Measurements from ENCODE around the gene HGS. TPM values are rescaled to one million over a fixed set of nuclear protein-coding genes. Genes with fewer than 3 reads are reported as not detected.

Gene HGS
- total and polyA plus RNA-seq, 2 donors (not counting 3 experiments of a cell fraction or from before 2014, with no cell fraction given), result 166 to 191 TPM

DNA sequence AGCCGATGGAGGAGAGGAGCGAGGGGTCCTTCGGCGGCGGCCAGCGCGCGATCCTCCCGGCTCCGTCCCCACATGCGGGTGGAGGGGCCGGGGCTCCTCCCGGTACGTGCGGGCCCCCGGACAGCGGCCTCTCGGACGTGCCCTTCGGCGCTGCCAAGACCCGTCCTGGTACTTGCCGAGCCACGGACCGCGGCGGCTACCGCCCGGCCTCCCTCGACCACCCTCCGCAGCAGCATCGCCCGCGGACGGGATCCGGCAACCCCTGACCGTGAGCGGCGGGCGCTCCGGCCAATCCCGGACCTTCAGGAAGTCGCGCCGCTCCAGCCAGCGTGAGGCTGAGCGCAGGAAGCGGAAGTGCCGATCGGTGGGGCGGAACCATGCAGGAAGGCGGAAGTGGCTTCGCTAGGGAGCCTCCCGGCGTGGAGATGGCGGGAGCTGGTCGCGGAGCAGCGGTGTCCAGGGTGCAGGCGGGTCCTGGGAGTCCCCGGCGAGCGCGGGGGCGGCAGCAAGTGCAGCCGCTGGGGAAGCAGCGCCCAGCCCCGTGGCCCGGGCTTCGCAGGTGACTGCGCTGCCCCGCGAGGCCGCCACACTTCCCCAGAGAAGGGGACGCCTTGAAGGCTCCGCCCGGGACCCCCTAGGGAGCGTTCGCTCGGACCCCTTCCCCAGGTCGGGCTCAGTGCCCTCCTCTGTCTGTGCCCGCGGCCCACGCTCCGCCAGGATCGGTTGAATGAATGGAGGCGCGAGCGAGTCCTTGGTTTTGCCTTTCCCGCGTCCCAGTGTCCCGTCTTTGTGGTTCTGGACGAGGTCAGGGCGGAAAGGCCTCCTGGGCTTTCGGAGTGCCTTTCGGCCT lies 17.2 kb upstream of the HGS start, which contains the start of the genes CCDC137 and OXLD1:
Gene CCDC137 (plus strand): TSS at position 396 of the 850 bp plus-strand sequence. CDS start 30 bp downstream, at position 426.
Gene OXLD1 (minus strand): TSS at position 264 of the 850 bp plus-strand sequence. CDS start 28 bp downstream, at position 236.
- dilution Hi-C loops (cut with MboI; ENCODE audit: extremely low pct_ligation_motif_present, low sequenced_read_pairs), result no loop called here
- Histone ChIP-seq H3K4me1 (ENCODE audit: control insufficient read depth, extremely low read depth, insufficient read depth, low read length) (peaks cover 18% of the 10 kb centered on the region), H3K4me3 (replicated peaks in 1 of 3; ENCODE audit: insufficient read depth in 1 of 3, low read depth in 1 of 3, low read length in 3 of 3) (peak within 1 kb of the TSS; percentile 34 to 76 (median 64)), H3K27ac (ENCODE audit: insufficient read depth, low read depth, low read length) (peak within 1 kb of the TSS; percentile 36), H4K20me1 (replicated peaks; ENCODE audit: control insufficient read depth, extremely low read depth, insufficient read depth, low read length) (no peaks in the 10 kb centered on the region), H3K9me3 (replicated peaks; ENCODE audit: control insufficient read depth, insufficient read depth, low read length) (no peaks in the 10 kb centered on the region), H3K79me2 (ENCODE audit: control insufficient read depth, insufficient read depth, low read length) (peaks cover 21% of the 10 kb centered on the region), H3K27me3 (ENCODE audit: control insufficient read depth in 2 of 2, insufficient read depth in 2 of 2, low read length in 2 of 2) (no peaks in the 10 kb centered on the region), H3K9me1 (replicated peaks; ENCODE audit: control insufficient read depth, extremely low read depth, insufficient read depth, low read length) (no peaks in the 10 kb centered on the region), H3K9ac (replicated peaks; ENCODE audit: extremely low read depth, insufficient read depth, low read length) (peak within 1 kb of the TSS; percentile 69), H2AFZ (ENCODE audit: low read depth, low read length) (peak within 1 kb of the TSS; percentile 13), H3K36me3 (ENCODE audit: control insufficient read depth in 2 of 2, extremely low read depth in 1 of 2, insufficient read depth in 2 of 2, low read length in 2 of 2) (peaks cover 4 to 19% of the 10 kb centered on the region in 2 experiments), H3K4me2 (ENCODE audit: insufficient read depth, low read length) (peak within 1 kb of the TSS; percentile 72)
- TF ChIP-seq POLR2A (IDR thresholded peaks at IDR 0.05; ENCODE audit: low read depth, low read length), result peak; percentile 90
- TF ChIP-seq EZH2 (IDR thresholded peaks at IDR 0.05; ENCODE audit: borderline replicate concordance, low read depth, low read length, severe bottlenecking), result no peak
- TF ChIP-seq MYC (IDR thresholded peaks at IDR 0.05; ENCODE audit: low read depth, low read length), result peak; percentile 69
- TF ChIP-seq POLR2AphosphoS5 (IDR thresholded peaks at IDR 0.05; ENCODE audit: insufficient read depth, low read depth, low read length), result peak; percentile 97
- intact Hi-C loops (cut with micrococcal nuclease), result loop anchor here (1.0 to 2.0 kb wide), 2 partner anchors 18 to 30 kb away; partner anchors contain the start of genes HGS, NPLOC4 and TSPAN10
- CTCF ChIA-PET, result no interaction called here
- POLR2A ChIA-PET, result interaction anchor here (1.0 kb wide), 1 partner anchor 17 kb away, joined by 3 read pairs; the partner anchor contains the start of genes ARL16 and HGS
- DNase-seq (ENCODE audit: low read depth, low spot score), result peak; percentile 95
- no TSS peak for BruUV-seq (replicated peaks)
- FAIRE-seq, result peak; percentile 97

DNA sequence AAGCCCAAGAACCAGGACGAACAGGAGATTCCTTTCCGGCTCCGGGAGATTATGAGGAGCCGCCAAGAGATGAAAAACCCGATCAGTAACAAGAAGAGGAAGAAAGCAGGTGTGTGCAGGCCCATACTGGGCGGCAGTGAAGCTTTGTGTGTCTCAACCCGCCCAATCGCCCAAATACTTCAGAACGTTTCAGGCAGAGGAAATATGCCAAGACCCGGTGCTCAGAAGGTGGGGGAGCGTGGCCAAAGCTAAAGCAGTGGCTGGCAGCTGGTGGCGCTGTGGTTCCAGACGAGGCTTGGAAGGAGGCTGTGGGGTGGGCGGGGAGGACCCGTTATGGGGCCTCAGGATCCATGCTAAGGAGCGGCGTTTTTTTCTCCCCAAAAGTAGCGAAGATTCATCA lies 16.1 kb upstream of the HGS start:
- ChIA-PET CTCF (interaction anchor here (1.5 kb wide), 1 partner anchor 15 kb away, joined by 4 read pairs; no protein-coding TSS in a partner anchor), POLR2A (no interaction called here)
- Histone ChIP-seq H3K79me2 (ENCODE audit: control insufficient read depth, insufficient read depth, low read length) (peaks cover 21% of the 10 kb centered on the region), H3K9ac (replicated peaks; ENCODE audit: extremely low read depth, insufficient read depth, low read length) (no peak overlapping the region), H3K9me1 (replicated peaks; ENCODE audit: control insufficient read depth, extremely low read depth, insufficient read depth, low read length) (no peaks in the 10 kb centered on the region), H3K9me3 (replicated peaks; ENCODE audit: control insufficient read depth, insufficient read depth, low read length) (no peaks in the 10 kb centered on the region), H3K4me1 (ENCODE audit: control insufficient read depth, extremely low read depth, insufficient read depth, low read length) (peaks cover 18% of the 10 kb centered on the region), H3K27ac (ENCODE audit: insufficient read depth, low read depth, low read length) (no peak overlapping the region), H3K4me2 (ENCODE audit: insufficient read depth, low read length) (no peak overlapping the region), H3K4me3 (replicated peaks in 1 of 3; ENCODE audit: insufficient read depth in 1 of 3, low read depth in 1 of 3, low read length in 3 of 3) (no peak overlapping the region), H4K20me1 (replicated peaks; ENCODE audit: control insufficient read depth, extremely low read depth, insufficient read depth, low read length) (no peaks in the 10 kb centered on the region), H3K27me3 (ENCODE audit: control insufficient read depth in 2 of 2, insufficient read depth in 2 of 2, low read length in 2 of 2) (no peaks in the 10 kb centered on the region), H3K36me3 (ENCODE audit: control insufficient read depth in 2 of 2, extremely low read depth in 1 of 2, insufficient read depth in 2 of 2, low read length in 2 of 2) (peaks cover 4 to 31% of the 10 kb centered on the region in 2 experiments), H2AFZ (ENCODE audit: low read depth, low read length) (no peak overlapping the region)
- intact Hi-C loops (cut with micrococcal nuclease), result loop anchor here (2.0 kb wide), 1 partner anchor 31 kb away; the partner anchor contains the start of genes NPLOC4 and TSPAN10
- no peak for TF ChIP-seq EZH2 (IDR thresholded peaks at IDR 0.05; ENCODE audit: borderline replicate concordance, low read depth, low read length, severe bottlenecking)
- TF ChIP-seq FOS (IDR thresholded peaks at IDR 0.05; ENCODE audit: borderline replicate concordance, insufficient read depth, low read length), result no peak
- no peak for TF ChIP-seq MYC (IDR thresholded peaks at IDR 0.05; ENCODE audit: low read depth, low read length)
- no peak for TF ChIP-seq JUN (IDR thresholded peaks at IDR 0.05; ENCODE audit: borderline replicate concordance, insufficient read depth, insufficient read length, low read depth)
- TF ChIP-seq, protein P1, sequence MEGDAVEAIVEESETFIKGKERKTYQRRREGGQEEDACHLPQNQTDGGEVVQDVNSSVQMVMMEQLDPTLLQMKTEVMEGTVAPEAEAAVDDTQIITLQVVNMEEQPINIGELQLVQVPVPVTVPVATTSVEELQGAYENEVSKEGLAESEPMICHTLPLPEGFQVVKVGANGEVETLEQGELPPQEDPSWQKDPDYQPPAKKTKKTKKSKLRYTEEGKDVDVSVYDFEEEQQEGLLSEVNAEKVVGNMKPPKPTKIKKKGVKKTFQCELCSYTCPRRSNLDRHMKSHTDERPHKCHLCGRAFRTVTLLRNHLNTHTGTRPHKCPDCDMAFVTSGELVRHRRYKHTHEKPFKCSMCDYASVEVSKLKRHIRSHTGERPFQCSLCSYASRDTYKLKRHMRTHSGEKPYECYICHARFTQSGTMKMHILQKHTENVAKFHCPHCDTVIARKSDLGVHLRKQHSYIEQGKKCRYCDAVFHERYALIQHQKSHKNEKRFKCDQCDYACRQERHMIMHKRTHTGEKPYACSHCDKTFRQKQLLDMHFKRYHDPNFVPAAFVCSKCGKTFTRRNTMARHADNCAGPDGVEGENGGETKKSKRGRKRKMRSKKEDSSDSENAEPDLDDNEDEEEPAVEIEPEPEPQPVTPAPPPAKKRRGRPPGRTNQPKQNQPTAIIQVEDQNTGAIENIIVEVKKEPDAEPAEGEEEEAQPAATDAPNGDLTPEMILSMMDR (IDR thresholded peaks at IDR 0.05; ENCODE audit: extremely low read depth in 1 of 2, insufficient read depth in 1 of 2, low read depth in 1 of 2, low read length in 2 of 2), result no peak
- no peak for TF ChIP-seq POLR2A (IDR thresholded peaks at IDR 0.05; ENCODE audit: low read depth, low read length)
- no peak for TF ChIP-seq GATA2 (IDR thresholded peaks at IDR 0.05; ENCODE audit: insufficient read depth, insufficient read length, low read depth, low read length)
- no peak for TF ChIP-seq POLR2AphosphoS5 (IDR thresholded peaks at IDR 0.05; ENCODE audit: insufficient read depth, low read depth, low read length)
- TF ChIP-seq, protein P2, sequence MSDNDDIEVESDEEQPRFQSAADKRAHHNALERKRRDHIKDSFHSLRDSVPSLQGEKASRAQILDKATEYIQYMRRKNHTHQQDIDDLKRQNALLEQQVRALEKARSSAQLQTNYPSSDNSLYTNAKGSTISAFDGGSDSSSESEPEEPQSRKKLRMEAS (IDR thresholded peaks at IDR 0.05; ENCODE audit: insufficient read depth, insufficient read length), result no peak
- DNase-seq (ENCODE audit: low read depth, low spot score) (no peak), FAIRE-seq (no peak)
- dilution Hi-C loops (cut with MboI; ENCODE audit: extremely low pct_ligation_motif_present, low sequenced_read_pairs), result no loop called here
- no TSS peak for BruUV-seq (replicated peaks)

Data from endothelial cell of umbilical vein (primary cell).